GM21367 (cell line): ENCODE data around the gene ADAMTS12.

ENCODE experiments used
- ATAC-seq: cut with Tn5 transposase; IDR thresholded peaks from one replicate; pipeline ENCODE4 v1.9.1; 2021; ENCODE audit not compliant: unreplicated experiment

Gene ADAMTS12

GRCh38 chr5:33843579-33843978 lies 48.2 kb downstream of the ADAMTS12 start:
- ATAC-seq, result no peak

- ATAC-seq, result no peak
Measured at GRCh38 chr5:33842456-33842855, 49.3 kb downstream of the ADAMTS12 start.

GRCh38 chr5:33841891-33842290 lies 49.9 kb downstream of the ADAMTS12 start:
- no peak for ATAC-seq

DNA sequence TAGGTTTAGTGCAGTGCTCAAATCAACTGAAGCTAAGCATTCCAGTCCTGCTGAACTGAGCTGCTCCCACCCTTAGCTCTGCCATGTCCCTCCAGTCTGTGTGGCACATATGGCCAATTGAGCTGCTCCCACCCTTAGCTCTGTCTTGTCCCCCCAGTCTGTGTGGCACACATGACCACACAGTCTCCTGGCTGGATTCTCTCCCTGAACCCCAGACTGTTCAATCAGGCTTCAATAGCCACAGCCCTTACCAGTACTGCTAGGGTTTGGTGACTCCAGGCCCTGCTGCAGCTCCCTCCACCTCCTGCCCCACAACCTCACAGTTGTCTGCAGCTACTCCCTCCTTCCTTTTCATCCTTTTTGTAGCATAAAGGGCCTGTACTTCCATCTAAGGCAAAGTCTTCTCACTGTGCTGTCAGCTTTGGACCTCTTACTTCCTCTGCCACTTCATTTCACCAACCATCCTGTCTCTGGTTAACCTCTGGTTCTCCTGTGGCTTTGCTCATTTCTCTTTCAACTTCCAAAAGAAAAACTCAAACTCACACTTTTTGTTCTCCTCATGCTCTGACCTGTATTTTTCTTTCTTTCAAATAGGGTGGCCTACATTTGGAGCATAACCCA lies 50.8 kb downstream of the ADAMTS12 start:
- peak; percentile 65 for ATAC-seq

- no peak for ATAC-seq
Measured at GRCh38 chr5:33837301-33837700, 54.5 kb downstream of the ADAMTS12 start.

GRCh38 chr5:33834334-33834733 lies 57.5 kb downstream of the ADAMTS12 start:
- ATAC-seq, result no peak

DNA sequence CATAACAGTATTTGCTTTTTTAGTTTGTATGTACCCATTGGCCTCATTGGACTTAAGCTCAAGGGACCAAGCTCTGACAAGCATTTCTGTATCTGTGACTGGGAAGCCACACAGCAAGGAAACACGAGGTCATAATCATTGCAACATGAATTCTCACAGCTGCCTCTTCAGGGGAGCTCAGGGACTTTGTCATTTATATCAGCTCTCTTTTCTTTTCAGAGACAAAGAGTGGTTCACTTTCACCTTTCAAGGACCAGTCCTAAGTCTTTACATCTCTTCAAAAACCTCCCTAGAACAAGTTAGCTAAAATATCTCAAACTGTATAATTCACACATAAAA lies 58.6 kb downstream of the ADAMTS12 start:
- ATAC-seq, result no peak

GRCh38 chr5:33832404-33833236 lies 59.2 kb downstream of the ADAMTS12 start:
- ATAC-seq, result no peak

GRCh38 chr5:33831041-33831440 lies 60.7 kb downstream of the ADAMTS12 start:
- no peak for ATAC-seq

DNA sequence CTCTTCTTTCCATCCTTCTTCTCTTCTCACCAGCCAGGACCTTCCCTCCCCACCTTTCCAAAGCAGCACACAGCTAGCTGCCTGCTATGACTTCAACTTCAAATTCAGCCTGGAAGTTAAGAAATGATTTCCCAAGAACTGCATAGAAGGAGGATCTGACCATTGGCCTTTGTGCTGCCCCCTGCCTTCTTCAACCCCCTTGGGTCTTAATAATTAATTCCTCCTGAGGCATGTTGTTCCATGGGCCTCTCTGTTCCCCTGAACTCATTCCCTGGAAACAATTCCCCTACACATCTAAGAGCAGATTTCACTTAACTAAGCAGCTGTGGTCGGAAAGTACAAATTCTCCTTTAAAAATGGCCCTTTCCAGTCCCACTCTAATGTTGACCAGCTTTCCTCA lies 62.4 kb downstream of the ADAMTS12 start:
- no peak for ATAC-seq

DNA sequence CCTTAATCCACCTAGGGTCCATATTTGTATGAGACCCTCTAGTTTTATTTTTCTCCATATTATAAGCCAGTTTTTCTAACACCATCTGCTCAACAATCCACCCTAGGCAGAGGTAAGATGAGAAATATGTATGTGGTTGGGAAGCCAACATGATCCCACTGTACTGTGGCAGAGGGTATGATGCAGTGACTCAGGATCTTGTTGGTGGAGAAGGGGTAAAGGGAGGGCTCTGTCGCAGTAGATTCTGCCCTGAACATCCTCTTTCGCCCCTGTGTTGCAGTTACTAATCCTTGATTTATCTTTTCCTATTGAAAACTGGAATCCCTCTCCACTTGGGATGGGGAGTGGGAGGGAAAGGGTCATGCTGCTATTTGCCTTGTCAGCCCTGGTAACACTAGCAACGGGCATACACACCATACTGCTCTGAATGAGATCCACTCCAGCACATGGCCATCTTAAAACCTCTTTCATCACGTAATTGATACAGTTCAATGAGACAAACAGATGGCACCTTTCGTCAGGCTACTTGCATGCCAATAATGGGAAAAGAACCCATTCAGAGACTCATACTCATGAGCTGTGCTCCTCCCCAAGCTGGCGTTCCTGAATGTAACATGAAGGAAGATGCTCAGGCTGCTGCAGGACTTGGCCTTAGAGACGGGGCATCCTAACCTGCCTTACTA lies 63.0 kb downstream of the ADAMTS12 start:
- no peak for ATAC-seq

DNA sequence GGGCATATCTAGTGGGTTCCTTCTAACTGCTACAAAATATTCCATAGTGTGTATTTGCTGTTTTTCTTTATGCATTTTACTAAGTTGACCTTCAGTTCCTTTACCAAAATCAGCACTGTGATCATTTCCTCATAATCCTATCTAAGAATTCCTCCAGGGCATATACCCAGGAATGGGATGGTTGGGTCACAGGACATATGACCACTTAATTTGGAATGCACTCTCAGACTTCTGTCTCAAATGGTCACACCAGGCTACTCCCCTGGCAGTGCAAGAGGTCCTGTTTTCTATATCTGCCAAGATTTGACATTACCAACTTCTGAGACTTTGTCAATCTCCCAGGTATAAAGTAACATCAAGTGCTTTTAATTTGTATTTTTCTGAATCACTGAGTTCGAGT lies 63.9 kb downstream of the ADAMTS12 start:
- no peak for ATAC-seq

DNA sequence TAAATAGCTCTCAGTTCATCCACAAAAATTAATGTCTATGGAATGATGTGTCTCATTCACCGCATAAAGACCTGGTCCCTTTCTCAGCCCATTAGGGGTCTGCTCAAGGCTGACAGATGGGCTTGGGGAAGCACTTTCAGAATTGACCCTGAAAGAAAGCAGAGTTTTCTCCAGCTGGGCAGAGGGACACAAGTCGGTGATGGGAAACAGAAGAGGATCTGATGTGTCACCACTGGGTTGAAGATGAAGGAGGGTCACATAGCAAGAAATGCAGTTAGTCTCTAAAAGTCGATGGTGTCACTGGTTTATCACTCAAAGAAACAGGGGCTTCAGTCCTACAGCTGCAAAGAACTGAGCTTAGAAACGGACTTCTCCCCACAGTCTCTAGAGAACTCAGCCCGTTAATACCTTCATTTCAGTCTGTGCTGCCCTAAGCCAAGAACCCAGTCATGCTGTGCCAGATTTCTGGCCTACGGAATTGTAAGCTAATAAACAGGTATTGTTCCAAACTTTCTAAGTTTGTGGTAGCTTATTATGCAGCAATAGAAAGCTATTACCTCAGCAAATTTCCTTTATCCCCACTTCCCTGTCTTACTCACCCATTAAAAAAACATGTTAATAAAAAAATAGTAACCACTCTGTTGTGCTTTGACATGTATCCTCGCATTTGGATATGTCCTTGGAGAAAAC lies 64.6 kb downstream of the ADAMTS12 start:
- ATAC-seq, result no peak

DNA sequence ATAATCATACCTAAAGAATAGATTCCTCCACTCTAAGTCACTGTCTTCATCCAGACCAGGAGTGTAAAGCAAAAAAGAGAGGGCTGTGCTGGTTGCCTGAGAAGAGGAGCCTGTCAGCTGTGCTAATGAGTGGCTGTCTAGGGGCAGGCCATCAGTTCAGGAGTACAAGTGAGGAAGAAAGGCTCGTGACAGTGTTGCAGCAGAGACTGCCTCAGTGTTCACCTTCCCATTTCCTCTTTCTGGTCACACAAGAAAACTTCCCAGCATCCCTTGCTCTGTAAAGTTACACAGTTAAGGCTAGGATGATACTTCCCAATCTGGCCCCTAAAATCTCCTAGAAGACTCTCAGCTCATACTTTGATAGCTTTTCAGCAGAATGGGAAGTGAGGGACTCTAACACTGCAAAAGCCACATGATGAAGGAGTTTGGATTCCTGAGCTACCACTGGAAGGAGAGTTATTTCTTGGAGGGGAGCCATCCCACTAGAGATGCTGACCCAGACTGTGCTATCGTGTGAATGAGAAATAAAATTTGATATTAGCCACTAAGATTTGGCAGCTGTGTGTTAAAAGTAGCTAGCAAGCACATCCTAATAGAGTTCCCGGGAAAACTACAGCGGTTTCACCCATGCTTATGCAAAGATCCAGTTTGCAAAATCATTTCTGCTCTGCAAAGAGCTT lies 67.1 kb downstream of the ADAMTS12 start:
- peak; percentile 70 for ATAC-seq

GRCh38 chr5:33817301-33817700 lies 74.5 kb downstream of the ADAMTS12 start:
- no peak for ATAC-seq

- no peak for ATAC-seq
Measured at GRCh38 chr5:33816791-33817190, 75.0 kb downstream of the ADAMTS12 start.

- no peak for ATAC-seq
Measured at GRCh38 chr5:33812746-33813145, 79.0 kb downstream of the ADAMTS12 start.

DNA sequence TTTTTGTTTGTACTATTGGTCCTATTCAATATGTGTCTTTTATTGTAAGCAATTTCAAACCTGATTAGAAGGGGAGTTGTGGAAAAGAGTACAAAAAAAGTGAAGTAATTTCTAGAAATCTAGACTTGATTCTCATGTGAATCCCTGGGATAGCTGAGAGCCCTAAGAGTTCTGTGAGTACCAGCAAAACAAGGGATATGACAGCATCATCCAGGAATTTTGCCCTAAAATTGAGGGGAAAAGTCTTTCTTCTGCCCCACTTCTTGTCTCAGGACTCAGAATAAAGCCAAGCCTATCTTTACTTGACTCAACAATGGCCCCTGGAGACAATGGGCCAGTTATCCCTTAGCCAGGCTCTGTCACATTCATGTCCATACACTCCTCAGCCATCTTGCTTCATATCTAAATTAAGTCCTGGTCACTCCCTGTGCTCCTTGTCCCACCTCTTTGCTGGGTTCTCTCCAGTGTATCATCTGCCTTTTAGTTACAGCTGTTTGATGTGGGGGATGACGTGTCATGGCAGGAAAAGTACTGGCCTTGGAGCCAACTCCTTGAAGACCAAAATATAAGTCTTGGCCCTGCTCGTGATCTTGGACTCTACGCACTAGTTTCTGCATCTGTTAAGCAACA lies 81.2 kb downstream of the ADAMTS12 start:
- ATAC-seq, result no peak

DNA sequence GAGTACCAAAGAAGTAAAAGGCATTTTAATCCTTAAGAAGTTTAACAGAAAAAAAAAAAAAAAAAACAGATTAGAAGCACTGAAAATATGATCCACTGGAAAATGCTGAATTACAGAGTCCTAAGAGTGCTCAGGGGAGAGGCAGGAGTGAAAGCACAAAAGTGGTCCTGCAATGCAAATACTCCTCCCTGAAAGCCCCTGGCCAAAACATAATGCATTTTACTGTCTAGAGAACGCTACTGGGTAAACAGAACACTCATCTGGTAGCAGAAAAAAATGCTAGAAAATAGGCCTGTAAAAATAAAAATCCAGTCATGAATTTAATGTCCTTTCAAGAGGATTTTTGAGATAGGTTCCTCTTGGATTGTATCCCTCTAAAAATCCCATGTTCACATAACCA lies 81.9 kb downstream of the ADAMTS12 start:
- ATAC-seq, result no peak

DNA sequence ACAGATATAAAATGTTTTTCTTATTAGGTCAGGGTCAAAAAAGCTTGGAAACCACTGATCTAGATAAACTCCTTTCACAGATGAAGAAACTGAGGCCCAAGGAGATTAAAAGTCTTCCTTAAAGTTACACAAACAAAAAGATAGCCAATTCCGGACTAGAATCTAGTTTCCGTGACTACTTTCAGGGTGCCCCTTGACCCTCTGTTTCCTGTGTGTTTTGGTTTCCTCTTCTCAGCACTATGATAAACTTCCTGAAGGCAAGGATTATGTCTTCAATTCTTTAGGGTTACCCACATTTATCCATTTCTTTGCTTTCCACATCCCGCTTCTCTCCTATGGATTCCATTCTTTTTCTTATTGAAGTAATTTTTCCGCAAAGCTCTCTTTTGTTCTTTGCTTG lies 83.1 kb downstream of the ADAMTS12 start:
- ATAC-seq, result no peak

DNA sequence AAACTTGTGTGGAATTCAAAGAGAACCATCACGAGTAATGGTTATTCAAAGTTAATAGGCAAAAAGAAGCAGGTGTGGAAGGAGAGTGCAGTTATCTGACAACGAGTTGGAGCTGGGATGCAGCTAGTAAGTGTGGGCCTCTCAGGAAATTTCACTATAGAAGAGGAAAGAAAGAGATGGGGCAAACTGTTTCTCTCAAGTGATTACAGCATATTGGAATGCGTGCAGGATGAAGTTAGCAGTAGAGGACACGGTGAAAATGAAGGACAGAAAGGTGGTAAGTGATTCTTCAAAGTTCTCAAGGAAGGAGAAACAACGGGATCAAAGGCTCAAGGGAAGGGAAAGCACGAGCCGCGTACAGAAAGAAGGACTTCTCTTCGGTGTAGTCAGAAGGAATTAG lies 84.0 kb downstream of the ADAMTS12 start:
- no peak for ATAC-seq
